Astrocyte of the cerebellum (primary cell): ENCODE data around the gene CCNDBP1.

Source experiments
- DNase-seq: peaks from one replicate; pipeline ENCODE4 v3.0.0-alpha.2; 2011; ENCODE audit warnings: low read depth
- H3K4me3 ChIP-seq: 2 replicates; pipeline ENCODE4 v1.5.1; 2011; ENCODE audit warnings: mild to moderate bottlenecking, low read depth, low read length, moderate library complexity
- CTCF ChIP-seq: IDR thresholded peaks from 2 replicates; pipeline ENCODE4 v1.5.1; 2012; ENCODE audit warnings: low read length, low read depth, moderate library complexity, mild to moderate bottlenecking; ENCODE audit errors: missing control alignments
- in situ Hi-C: cut with HindIII; loops from 2 replicates; pipeline ENCODE4 v1.10.0; 2017; ENCODE audit warnings: low sequenced_read_pairs

Gene CCNDBP1

GRCh38 chr15:43210172-43210745, 25.1 kb downstream of the CCNDBP1 start:
- DNase-seq = no peak
- no peak overlapping the region for H3K4me3 ChIP-seq
- in situ Hi-C loops = no loop called here
- TF ChIP-seq CTCF = no peak

- H3K4me3 ChIP-seq = no peak overlapping the region
- in situ Hi-C loops = no loop called here
- no peak for TF ChIP-seq CTCF
- DNase-seq = no peak
Measured at GRCh38 chr15:43210807-43211206, 25.6 kb downstream of the CCNDBP1 start.

- no peak for DNase-seq
- no peak for TF ChIP-seq CTCF
- in situ Hi-C loops = no loop called here
Measured at GRCh38 chr15:43211224-43211735, 26.1 kb downstream of the CCNDBP1 start.

GRCh38 chr15:43212299-43212698, 27.1 kb downstream of the CCNDBP1 start:
- H3K4me3 ChIP-seq = no peak overlapping the region
- in situ Hi-C loops = no loop called here
- no peak for DNase-seq
- TF ChIP-seq CTCF = no peak

More at GRCh38 chr15:43211224-43211735, 26.1 kb downstream of the CCNDBP1 start:
- H3K4me3 ChIP-seq = no peak overlapping the region

GRCh38 chr15:43212951-43213350, 27.7 kb downstream of the CCNDBP1 start:
- no peak overlapping the region for H3K4me3 ChIP-seq
- TF ChIP-seq CTCF = no peak
- no peak for DNase-seq
- in situ Hi-C loops = no loop called here

- DNase-seq = no peak
- TF ChIP-seq CTCF = no peak
- no peak overlapping the region for H3K4me3 ChIP-seq
- in situ Hi-C loops = no loop called here
Measured at GRCh38 chr15:43213466-43213865, 28.3 kb downstream of the CCNDBP1 start.
